ENCODE data around the gene MBTD1. TPM values are rescaled to one million over a fixed set of nuclear protein-coding genes. Genes with fewer than 3 reads are reported as not detected.

Gene MBTD1
- total and polyA plus RNA-seq, 2 experiments from 2014 or later, result 19.1 to 63.9 TPM

Other genes starting within 250 kb of the MBTD1 start
- 45.0 and 62.3 TPM in 2 replicates for gene SPAG9, start 139.2 kb downstream of the MBTD1 start, total RNA-seq (2014; rRNA removed; shearing (Covaris generic))
- 13.7 and 15.1 TPM in 2 replicates for gene SPAG9, start 139.2 kb downstream of the MBTD1 start, polyA plus RNA-seq (2016; fragmentation: Nextera tagmentation; extraction: Ambion mirVana)
- 159 and 185 TPM in 2 replicates for gene NME1, start 106.5 kb downstream of the MBTD1 start, total RNA-seq (2014; rRNA removed; shearing (Covaris generic))
- 534 and 579 TPM in 2 replicates for gene NME1, start 106.5 kb downstream of the MBTD1 start, polyA plus RNA-seq (2016; fragmentation: Nextera tagmentation; extraction: Ambion mirVana)
- 636 and 667 TPM in 2 replicates for gene NME2, start 93.6 kb downstream of the MBTD1 start, total RNA-seq (2014; rRNA removed; shearing (Covaris generic))
- 939 and 961 TPM in 2 replicates for gene NME2, start 93.6 kb downstream of the MBTD1 start, polyA plus RNA-seq (2016; fragmentation: Nextera tagmentation; extraction: Ambion mirVana)
- 79.4 and 92.8 TPM in 2 replicates for gene UTP18, start 497 bp upstream of the MBTD1 start, total RNA-seq (2014; rRNA removed; shearing (Covaris generic))
- 86.8 and 87.9 TPM in 2 replicates for gene UTP18, start 497 bp upstream of the MBTD1 start, polyA plus RNA-seq (2016; fragmentation: Nextera tagmentation; extraction: Ambion mirVana)